MCF 10A (cell line): ENCODE measurements around the gene PPP1R16B. TPM values are rescaled to one million over a fixed set of nuclear protein-coding genes. Genes with fewer than 3 reads are reported as not detected.

Experiments
- BruUV-seq: library from RNA; stranded (reverse); fragments of 400-500 nt; replicated peaks from 2 replicates; lab custom pipeline; 2021; lab: Mats Ljungman, UMichigan
- CTCF ChIA-PET: fragments of 300-600 bp; sonication (Branson Sonifier 250); formaldehyde crosslinking; extraction: SDS; loops from one replicate; lab custom pipeline; 2021; ENCODE audit warnings: antibody characterized with exemption, inconsistent platforms; lab: Yijun Ruan, JAX
- POLR2A ChIA-PET: fragments of 300-600, 350-650 bp; sonication (Branson Sonifier 250); formaldehyde crosslinking; extraction: SDS; loops from one replicate; lab custom pipeline; 2020; ENCODE audit warnings: antibody characterized with exemption, inconsistent platforms; lab: Yijun Ruan, JAX
- DNase-seq: peaks from one replicate; pipeline ENCODE4 v3.0.0-alpha.2; 2018; ENCODE audit not compliant: unreplicated experiment
- H3K27ac Mint-ChIP-seq: one replicate; pipeline ENCODE4 v1.8.0; 2022; ENCODE audit warnings: mild to moderate bottlenecking, low read depth, mixed read lengths; ENCODE audit not compliant: unreplicated experiment
- H3K27me3 Mint-ChIP-seq: one replicate; pipeline ENCODE4 v1.8.0; 2022; ENCODE audit warnings: mixed read lengths; ENCODE audit not compliant: insufficient read depth, unreplicated experiment
- H3K36me3 Mint-ChIP-seq: one replicate; pipeline ENCODE4 v1.8.0; 2022; ENCODE audit warnings: mild to moderate bottlenecking, moderate library complexity, mixed read lengths; ENCODE audit not compliant: insufficient read depth, unreplicated experiment
- H3K4me1 Mint-ChIP-seq: one replicate; pipeline ENCODE4 v1.8.0; 2022; ENCODE audit warnings: mixed read lengths; ENCODE audit not compliant: insufficient read depth, unreplicated experiment
- H3K4me3 Mint-ChIP-seq: one replicate; pipeline ENCODE4 v1.8.0; 2022; ENCODE audit warnings: mild to moderate bottlenecking, moderate library complexity, mixed read lengths; ENCODE audit not compliant: unreplicated experiment
- H3K9me3 Mint-ChIP-seq: one replicate; pipeline ENCODE4 v1.8.0; 2022; ENCODE audit warnings: mixed read lengths; ENCODE audit not compliant: unreplicated experiment
- CTCF ChIP-seq: fragments of 200-600 bp; IDR thresholded peaks from one replicate; pipeline ENCODE4 v1.8.0; 2022; ENCODE audit warnings: antibody characterized with exemption, mild to moderate bottlenecking; ENCODE audit not compliant: unreplicated experiment
- intact Hi-C: fragments of 100-400 bp; cut with micrococcal nuclease; formaldehyde crosslinking; loops from 2 replicates; pipeline ENCODE4 v1.14.1; 2022
- total RNA-seq: library from RNA; stranded (reverse); gene quantifications from 2 replicates; pipeline ENCODE4 v1.2.3, GENCODE V29; 2022

PPP1R16B gene
- total RNA-seq, 1 experiment from 2014 or later, result not detected

GRCh38 chr20:38878866-38879265, 73.4 kb downstream of the PPP1R16B start:
- no peak for DNase-seq
- no peak for TF ChIP-seq CTCF
- ChIA-PET POLR2A (interaction anchor here (0.7 to 1.7 kb wide), 5 partner anchors 8 to 130 kb away, joined by 3 to 6 read pairs (median 4); partner anchors contain the start of gene ACTR5), CTCF (interaction anchor here (0.6 to 7.0 kb wide), 14 partner anchors 8 to 540 kb away, joined by 3 to 112 read pairs (median 3); no protein-coding TSS in a partner anchor)
- no TSS peak for BruUV-seq
- Mint-ChIP-seq H3K36me3 (no peaks in the 10 kb centered on the region), H3K4me3 (no peak overlapping the region), H3K27me3 (no peaks in the 10 kb centered on the region), H3K4me1 (peaks cover 10% of the 10 kb centered on the region), H3K9me3 (no peaks in the 10 kb centered on the region), H3K27ac (no peak overlapping the region)
- intact Hi-C loops, result no loop called here

- no peak for DNase-seq
- Mint-ChIP-seq H3K4me1 (peaks cover 10% of the 10 kb centered on the region), H3K4me3 (no peak overlapping the region), H3K27me3 (no peaks in the 10 kb centered on the region), H3K36me3 (no peaks in the 10 kb centered on the region), H3K9me3 (no peaks in the 10 kb centered on the region), H3K27ac (no peak overlapping the region)
- intact Hi-C loops, result no loop called here
- no peak for TF ChIP-seq CTCF
- BruUV-seq, result no TSS peak
- ChIA-PET POLR2A (interaction anchor here (0.6 to 0.8 kb wide), 2 partner anchors 11 to 166 kb away, joined by 3 read pairs; no protein-coding TSS in a partner anchor), CTCF (interaction anchor here (0.5 to 7.0 kb wide), 7 partner anchors 12 to 1389 kb away, joined by 3 to 112 read pairs (median 5); no protein-coding TSS in a partner anchor)
These were observed 75.6 kb downstream of the PPP1R16B start for GRCh38 chr20:38880952-38881735.

GRCh38 chr20:38881806-38882440, 76.4 kb downstream of the PPP1R16B start:
- H3K4me3 Mint-ChIP-seq, result no peak overlapping the region
- H3K9me3 Mint-ChIP-seq, result no peaks in the 10 kb centered on the region
- ChIA-PET CTCF (interaction anchor here (0.5 to 7.0 kb wide), 9 partner anchors 11 to 1390 kb away, joined by 3 to 112 read pairs (median 5); no protein-coding TSS in a partner anchor), POLR2A (interaction anchor here (0.6 to 1.7 kb wide), 3 partner anchors 10 to 167 kb away, joined by 3 to 10 read pairs (median 3); no protein-coding TSS in a partner anchor)
- intact Hi-C loops, result no loop called here
- H3K27me3 Mint-ChIP-seq, result no peaks in the 10 kb centered on the region
- H3K36me3 Mint-ChIP-seq, result no peaks in the 10 kb centered on the region
- H3K27ac Mint-ChIP-seq, result no peak overlapping the region
- no TSS peak for BruUV-seq
- TF ChIP-seq CTCF, result no peak
- no peak for DNase-seq
- H3K4me1 Mint-ChIP-seq, result peaks cover 10% of the 10 kb centered on the region

- intact Hi-C loops, result no loop called here
- no TSS peak for BruUV-seq
- ChIA-PET POLR2A (interaction anchor here (0.5 to 1.7 kb wide), 4 partner anchors 10 to 234 kb away, joined by 3 to 10 read pairs (median 3); no protein-coding TSS in a partner anchor), CTCF (interaction anchor here (0.5 to 7.0 kb wide), 11 partner anchors 10 to 843 kb away, joined by 3 to 112 read pairs (median 5); no protein-coding TSS in a partner anchor)
- Mint-ChIP-seq H3K9me3 (no peaks in the 10 kb centered on the region), H3K36me3 (no peaks in the 10 kb centered on the region), H3K4me1 (peaks cover 10% of the 10 kb centered on the region), H3K4me3 (no peak overlapping the region), H3K27me3 (no peaks in the 10 kb centered on the region), H3K27ac (no peak overlapping the region)
- DNase-seq, result no peak
- TF ChIP-seq CTCF, result no peak
These were observed 77.1 kb downstream of the PPP1R16B start for GRCh38 chr20:38882600-38882999.
